HepG2 (cell line): ENCODE results near the gene SREBF1. TPM values are rescaled to one million over a fixed set of nuclear protein-coding genes. Genes with fewer than 3 reads are reported as not detected.

ENCODE experiments used
- ATAC-seq: fragments of 200-7000 bp; cut with Tn5 transposase; 3 replicates; pipeline ENCODE4 v1.9.1; 2020; ENCODE audit warnings: mild to moderate bottlenecking, moderate library complexity
- BruUV-seq: library from RNA; stranded (reverse); fragments of 400-500 nt; replicated peaks from 2 replicates; lab custom pipeline; 2021; lab: Mats Ljungman, UMichigan
- CTCF ChIA-PET: fragments of 300-600 bp; formaldehyde crosslinking; extraction: SDS; loops from one replicate; lab custom pipeline; 2021; ENCODE audit warnings: low total read pairs, inconsistent platforms, low intra/inter-chr PET ratio; lab: Yijun Ruan, JAX
- POLR2A ChIA-PET: fragments of 350-600 bp; sonication (Branson Sonifier 250); formaldehyde crosslinking; loops from one replicate; lab custom pipeline; 2020; ENCODE audit warnings: antibody characterized with exemption, inconsistent platforms; lab: Yijun Ruan, JAX
- DNase-seq: peaks from one replicate; pipeline ENCODE4 v3.0.0-alpha.2; 2015; ENCODE audit warnings: low spot score
- FAIRE-seq: peaks from 3 replicates; lab custom pipeline; 2011; peaks lifted over from hg19 to GRCh38; lab: Jason Lieb, UNC
- H2AFZ ChIP-seq: one replicate; pipeline ENCODE4 v1.6.1; 2011; ENCODE audit warnings: low read length, inconsistent platforms
- H3K27ac ChIP-seq: fragments of 300-600 bp; 3 replicates; pipeline ENCODE4 v1.8.0; 2011; ENCODE audit warnings: mixed run types, mild to moderate bottlenecking, mixed read lengths, low read length, inconsistent platforms; ENCODE audit not compliant: insufficient read depth; ENCODE audit errors: extremely low read length
- H3K27me3 ChIP-seq, 2 experiments: fragments of 200-600 bp in 1 of 2; 2 replicates in 1 of 2; 3 replicates in 1 of 2; pipeline versions ENCODE4 v1.6.0 to v1.8.0; 2011; ENCODE audit warnings: low read length in 2 of 2, mild to moderate bottlenecking in 2 of 2, moderate library complexity in 2 of 2, inconsistent platforms in 1 of 2; ENCODE audit not compliant: insufficient read depth in 2 of 2, control insufficient read depth in 1 of 2
- H3K36me3 ChIP-seq, 2 experiments: fragments of 200-600 bp in 1 of 2; replicated peaks in 1 of 2; 2 replicates in 1 of 2; 3 replicates in 1 of 2; pipeline versions ENCODE4 v1.5.1 to v1.8.0; 2011; ENCODE audit warnings: low read length in 2 of 2, inconsistent platforms in 1 of 2; ENCODE audit not compliant: insufficient read depth in 2 of 2, control insufficient read depth in 1 of 2
- H3K4me1 ChIP-seq: 2 replicates; pipeline ENCODE4 v1.5.1; 2012; ENCODE audit warnings: low read length, inconsistent platforms; ENCODE audit not compliant: insufficient read depth
- H3K4me2 ChIP-seq: 2 replicates; pipeline ENCODE4 v1.6.0; 2011; ENCODE audit warnings: low read depth, low read length, inconsistent platforms
- H3K4me3 ChIP-seq, 3 experiments: fragments of 200-600 bp in 1 of 3; sonication (generic), shearing (Covaris generic) in 1 of 3; replicated peaks in 1 of 3; 2 replicates each; pipeline ENCODE4 v1.5.1; 2011 to 2016; ENCODE audit warnings: low read length in 3 of 3, inconsistent platforms in 2 of 3, low read depth in 2 of 3, mild to moderate bottlenecking in 2 of 3, control low read depth in 1 of 3, mixed read lengths in 1 of 3; ENCODE audit not compliant: insufficient read depth in 1 of 3
- H3K79me2 ChIP-seq: one replicate; pipeline ENCODE4 v1.6.1; 2011; ENCODE audit warnings: low read length, inconsistent platforms; ENCODE audit not compliant: insufficient read depth
- H3K9ac ChIP-seq: 2 replicates; pipeline ENCODE4 v1.6.0; 2011; ENCODE audit warnings: mild to moderate bottlenecking, low read depth, low read length, inconsistent platforms; ENCODE audit not compliant: insufficient read depth
- H3K9me3 ChIP-seq: 2 replicates; pipeline ENCODE4 v1.5.1; 2012; ENCODE audit warnings: mild to moderate bottlenecking, low read length
- H4K20me1 ChIP-seq: 2 replicates; pipeline ENCODE4 v1.6.0; 2011; ENCODE audit warnings: inconsistent platforms, mild to moderate bottlenecking, low read length, moderate library complexity; ENCODE audit not compliant: insufficient read depth
- AGO2 ChIP-seq: fragments of 200-400 bp; formaldehyde crosslinking; optimal IDR thresholded peaks from 2 replicates; pipeline ENCODE3; 2017; ENCODE audit warnings: mild to moderate bottlenecking, low read depth, low read length, moderate library complexity
- ARID2 ChIP-seq: sonication (generic); formaldehyde crosslinking; IDR thresholded peaks from 2 replicates; pipeline ENCODE4 v1.8.1; 2022; ENCODE audit warnings: mild to moderate bottlenecking, missing genetic modification reagents, borderline replicate concordance
- BORCS8-MEF2B ChIP-seq: sonication (generic); formaldehyde crosslinking; IDR thresholded peaks from 2 replicates; pipeline ENCODE4 v1.8.0; 2022; ENCODE audit warnings: mild to moderate bottlenecking, missing genetic modification reagents
- HNF4A ChIP-seq: sonication (generic); formaldehyde crosslinking; IDR thresholded peaks from 2 replicates; pipeline ENCODE4 v1.4.0; 2020; ENCODE audit warnings: missing genetic modification reagents
- IRF2 ChIP-seq: IDR thresholded peaks from 2 replicates; pipeline ENCODE4 v1.6.1; 2018; ENCODE audit warnings: missing genetic modification reagents, missing compliant biosample characterization
- NFKBIZ ChIP-seq: IDR thresholded peaks from 2 replicates; pipeline ENCODE4 v1.6.1; 2018; ENCODE audit warnings: missing genetic modification reagents, missing compliant biosample characterization
- PTBP1 ChIP-seq: fragments of 200-400 bp; formaldehyde crosslinking; IDR thresholded peaks from 2 replicates; pipeline ENCODE4 v1.6.1; 2018; ENCODE audit warnings: low read length, low read depth; ENCODE audit not compliant: poor library complexity, severe bottlenecking
- RAD51 ChIP-seq: fragments of 450-650 bp; IDR thresholded peaks from 2 replicates; pipeline ENCODE4 v1.6.1; 2016; ENCODE audit warnings: borderline replicate concordance
- SOX5 ChIP-seq: IDR thresholded peaks from 2 replicates; pipeline ENCODE4 v1.6.1; 2016; ENCODE audit warnings: borderline replicate concordance
- SUZ12 ChIP-seq: fragments of 150-350 bp; IDR thresholded peaks from 2 replicates; pipeline ENCODE4 v1.6.1; 2014; ENCODE audit warnings: low read depth, low read length
- ZFX ChIP-seq: sonication (generic); formaldehyde crosslinking; IDR thresholded peaks from 2 replicates; pipeline ENCODE4 v1.4.0; 2020; ENCODE audit warnings: mild to moderate bottlenecking, low read depth, missing genetic modification reagents, moderate library complexity
- ZNF34 ChIP-seq: sonication (generic); formaldehyde crosslinking; IDR thresholded peaks from 2 replicates; pipeline ENCODE4 v1.4.0; 2020; ENCODE audit warnings: mild to moderate bottlenecking, missing genetic modification reagents, borderline replicate concordance
- ZNF550 ChIP-seq: sonication (generic); formaldehyde crosslinking; IDR thresholded peaks from 2 replicates; pipeline ENCODE4 v1.4.0; 2020; ENCODE audit warnings: mild to moderate bottlenecking, missing genetic modification reagents, borderline replicate concordance
- ZNF558 ChIP-seq: sonication (generic); formaldehyde crosslinking; IDR thresholded peaks from 2 replicates; pipeline ENCODE4 v1.9.0; 2022; ENCODE audit warnings: mild to moderate bottlenecking, missing genetic modification reagents, borderline replicate concordance
- WGBS: methylation state at CpG from one replicate; pipeline ENCODE4 v1.1.6; 2017; ENCODE audit warnings: low lambda C conversion rate; 5-methylcytosine and 5-hydroxymethylcytosine counted together
- in situ Hi-C: cut with HindIII; loops from 2 replicates; pipeline ENCODE4 v1.10.0; 2017; ENCODE audit warnings: low pct_unique_long_range_greater_than_20kb; ENCODE audit not compliant: extremely low pct_ligation_motif_present
- intact Hi-C: fragments of 100-400 bp; cut with micrococcal nuclease; formaldehyde crosslinking; loops from one replicate; pipeline ENCODE4 v1.10.0; 2022; ENCODE audit not compliant: unreplicated experiment
- polyA plus RNA-seq, 8 experiments: library from polyadenylated mRNA; depleted of rRNA in 3 of 8; stranded (reverse) in 7 of 8; unstranded in 1 of 8; fragments of >200 nt; fragmentation: Illumina TruSeq in 4 of 8; extraction: Trizol in 4 of 8; gene quantifications; 2 replicates each; pipeline versions ENCODE4 v1.2.1 to v1.2.3, GENCODE V29; 2011 to 2016; ENCODE audit warnings: low read depth in 4 of 8, missing spikeins in 1 of 8, mixed read lengths in 1 of 8; ENCODE audit not compliant: insufficient read depth in 1 of 8
- total RNA-seq, 5 experiments: library from RNA; depleted of rRNA; stranded (reverse); fragments of >200 nt; fragmentation: Illumina TruSeq; extraction: Trizol; gene quantifications; 2 replicates each; pipeline ENCODE4 v1.2.3, GENCODE V29; 2016; ENCODE audit warnings: low read depth in 1 of 5
- TF ChIP-seq, protein P1 (sequence below): sonication (generic); formaldehyde crosslinking; IDR thresholded peaks from 2 replicates; pipeline ENCODE4 v1.4.0; 2020; ENCODE audit warnings: missing genetic modification reagents
- TF ChIP-seq, protein P2 (sequence below): sonication (generic); formaldehyde crosslinking; IDR thresholded peaks from 2 replicates; pipeline ENCODE4 v1.5.0; 2020; ENCODE audit warnings: mild to moderate bottlenecking, missing genetic modification reagents, borderline replicate concordance

Gene SREBF1
- total and polyA plus RNA-seq, 2 of the 13 experiments (the other 11 are each of a cell fraction or from before 2014, with no cell fraction given): 34.3 to 38.0 TPM

DNA sequence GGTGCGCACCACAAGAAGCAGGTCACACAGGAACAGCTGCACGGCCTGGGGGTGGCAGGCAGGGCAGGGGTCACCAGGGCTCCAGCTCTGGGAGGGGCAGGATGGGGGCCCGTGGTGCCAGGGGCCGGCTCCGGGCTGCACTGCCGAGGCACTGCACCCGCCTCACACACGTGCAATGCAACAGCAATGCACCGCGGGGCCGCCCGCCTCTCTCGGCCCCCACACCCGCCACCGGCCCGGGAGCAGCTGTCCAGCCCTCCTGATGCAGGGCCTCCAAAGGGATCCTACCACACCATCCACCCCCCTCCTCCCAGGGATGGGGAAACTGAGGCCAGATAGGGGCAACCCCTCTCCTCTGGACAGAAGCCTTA, 23.1 kb downstream of the SREBF1 start:
- DNase-seq: no peak
- Histone ChIP-seq H2AFZ (no peak overlapping the region), H3K4me3 (no peak overlapping the region), H3K9me3 (no peaks in the 10 kb centered on the region), H3K36me3 (peaks cover 41 to 50% of the 10 kb centered on the region in 2 experiments), H3K9ac (no peak overlapping the region), H4K20me1 (peaks cover 14% of the 10 kb centered on the region; the same call in 1 of the 2 replicates), H3K79me2 (no peaks in the 10 kb centered on the region), H3K4me1 (peaks cover 32% of the 10 kb centered on the region), H3K27me3 (no peaks in the 10 kb centered on the region), H3K27ac (no peak overlapping the region), H3K4me2 (no peak overlapping the region)
- ATAC-seq: no peak
- in situ Hi-C loops: loop anchor here (5.0 kb wide), 1 partner anchor 49 kb away; no protein-coding TSS in a partner anchor
- ChIA-PET CTCF (interaction anchor here (3.6 kb wide), 1 partner anchor 46 kb away, joined by 53 read pairs; no protein-coding TSS in a partner anchor), POLR2A (interaction anchor here (1.5 kb wide), 1 partner anchor 24 kb away, joined by 5 read pairs; the partner anchor contains the start of gene SREBF1)
- BruUV-seq: no TSS peak
- intact Hi-C loops: no loop called here
- no CpG with 5 or more reads among the region's 16 CpGs for WGBS
- no peak for FAIRE-seq
- TF ChIP-seq BORCS8-MEF2B (CRISPR knock-in tag): no peak
- TF ChIP-seq NFKBIZ (CRISPR knock-in tag): no peak
- 0 out of 2 replicates have a peak, but pooled peaks have one; percentile 15 for TF ChIP-seq ZFX
- no peak for TF ChIP-seq SOX5 (CRISPR knock-in tag)
- TF ChIP-seq, protein P1, sequence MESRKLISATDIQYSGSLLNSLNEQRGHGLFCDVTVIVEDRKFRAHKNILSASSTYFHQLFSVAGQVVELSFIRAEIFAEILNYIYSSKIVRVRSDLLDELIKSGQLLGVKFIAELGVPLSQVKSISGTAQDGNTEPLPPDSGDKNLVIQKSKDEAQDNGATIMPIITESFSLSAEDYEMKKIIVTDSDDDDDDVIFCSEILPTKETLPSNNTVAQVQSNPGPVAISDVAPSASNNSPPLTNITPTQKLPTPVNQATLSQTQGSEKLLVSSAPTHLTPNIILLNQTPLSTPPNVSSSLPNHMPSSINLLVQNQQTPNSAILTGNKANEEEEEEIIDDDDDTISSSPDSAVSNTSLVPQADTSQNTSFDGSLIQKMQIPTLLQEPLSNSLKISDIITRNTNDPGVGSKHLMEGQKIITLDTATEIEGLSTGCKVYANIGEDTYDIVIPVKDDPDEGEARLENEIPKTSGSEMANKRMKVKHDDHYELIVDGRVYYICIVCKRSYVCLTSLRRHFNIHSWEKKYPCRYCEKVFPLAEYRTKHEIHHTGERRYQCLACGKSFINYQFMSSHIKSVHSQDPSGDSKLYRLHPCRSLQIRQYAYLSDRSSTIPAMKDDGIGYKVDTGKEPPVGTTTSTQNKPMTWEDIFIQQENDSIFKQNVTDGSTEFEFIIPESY (CRISPR knock-in tag): peak; percentile 59; the same call in 1 of the 2 replicates
- no peak for TF ChIP-seq ZNF34
- no peak for TF ChIP-seq ZNF558
- no peak for TF ChIP-seq IRF2
- TF ChIP-seq AGO2: peak; percentile 24
- TF ChIP-seq PTBP1: no peak
- TF ChIP-seq SUZ12: no peak
- TF ChIP-seq ARID2 (CRISPR knock-in tag): no peak
- no peak for TF ChIP-seq HNF4A (CRISPR knock-in tag)
- no peak for TF ChIP-seq ZNF550 (CRISPR knock-in tag)
- TF ChIP-seq, protein P2, sequence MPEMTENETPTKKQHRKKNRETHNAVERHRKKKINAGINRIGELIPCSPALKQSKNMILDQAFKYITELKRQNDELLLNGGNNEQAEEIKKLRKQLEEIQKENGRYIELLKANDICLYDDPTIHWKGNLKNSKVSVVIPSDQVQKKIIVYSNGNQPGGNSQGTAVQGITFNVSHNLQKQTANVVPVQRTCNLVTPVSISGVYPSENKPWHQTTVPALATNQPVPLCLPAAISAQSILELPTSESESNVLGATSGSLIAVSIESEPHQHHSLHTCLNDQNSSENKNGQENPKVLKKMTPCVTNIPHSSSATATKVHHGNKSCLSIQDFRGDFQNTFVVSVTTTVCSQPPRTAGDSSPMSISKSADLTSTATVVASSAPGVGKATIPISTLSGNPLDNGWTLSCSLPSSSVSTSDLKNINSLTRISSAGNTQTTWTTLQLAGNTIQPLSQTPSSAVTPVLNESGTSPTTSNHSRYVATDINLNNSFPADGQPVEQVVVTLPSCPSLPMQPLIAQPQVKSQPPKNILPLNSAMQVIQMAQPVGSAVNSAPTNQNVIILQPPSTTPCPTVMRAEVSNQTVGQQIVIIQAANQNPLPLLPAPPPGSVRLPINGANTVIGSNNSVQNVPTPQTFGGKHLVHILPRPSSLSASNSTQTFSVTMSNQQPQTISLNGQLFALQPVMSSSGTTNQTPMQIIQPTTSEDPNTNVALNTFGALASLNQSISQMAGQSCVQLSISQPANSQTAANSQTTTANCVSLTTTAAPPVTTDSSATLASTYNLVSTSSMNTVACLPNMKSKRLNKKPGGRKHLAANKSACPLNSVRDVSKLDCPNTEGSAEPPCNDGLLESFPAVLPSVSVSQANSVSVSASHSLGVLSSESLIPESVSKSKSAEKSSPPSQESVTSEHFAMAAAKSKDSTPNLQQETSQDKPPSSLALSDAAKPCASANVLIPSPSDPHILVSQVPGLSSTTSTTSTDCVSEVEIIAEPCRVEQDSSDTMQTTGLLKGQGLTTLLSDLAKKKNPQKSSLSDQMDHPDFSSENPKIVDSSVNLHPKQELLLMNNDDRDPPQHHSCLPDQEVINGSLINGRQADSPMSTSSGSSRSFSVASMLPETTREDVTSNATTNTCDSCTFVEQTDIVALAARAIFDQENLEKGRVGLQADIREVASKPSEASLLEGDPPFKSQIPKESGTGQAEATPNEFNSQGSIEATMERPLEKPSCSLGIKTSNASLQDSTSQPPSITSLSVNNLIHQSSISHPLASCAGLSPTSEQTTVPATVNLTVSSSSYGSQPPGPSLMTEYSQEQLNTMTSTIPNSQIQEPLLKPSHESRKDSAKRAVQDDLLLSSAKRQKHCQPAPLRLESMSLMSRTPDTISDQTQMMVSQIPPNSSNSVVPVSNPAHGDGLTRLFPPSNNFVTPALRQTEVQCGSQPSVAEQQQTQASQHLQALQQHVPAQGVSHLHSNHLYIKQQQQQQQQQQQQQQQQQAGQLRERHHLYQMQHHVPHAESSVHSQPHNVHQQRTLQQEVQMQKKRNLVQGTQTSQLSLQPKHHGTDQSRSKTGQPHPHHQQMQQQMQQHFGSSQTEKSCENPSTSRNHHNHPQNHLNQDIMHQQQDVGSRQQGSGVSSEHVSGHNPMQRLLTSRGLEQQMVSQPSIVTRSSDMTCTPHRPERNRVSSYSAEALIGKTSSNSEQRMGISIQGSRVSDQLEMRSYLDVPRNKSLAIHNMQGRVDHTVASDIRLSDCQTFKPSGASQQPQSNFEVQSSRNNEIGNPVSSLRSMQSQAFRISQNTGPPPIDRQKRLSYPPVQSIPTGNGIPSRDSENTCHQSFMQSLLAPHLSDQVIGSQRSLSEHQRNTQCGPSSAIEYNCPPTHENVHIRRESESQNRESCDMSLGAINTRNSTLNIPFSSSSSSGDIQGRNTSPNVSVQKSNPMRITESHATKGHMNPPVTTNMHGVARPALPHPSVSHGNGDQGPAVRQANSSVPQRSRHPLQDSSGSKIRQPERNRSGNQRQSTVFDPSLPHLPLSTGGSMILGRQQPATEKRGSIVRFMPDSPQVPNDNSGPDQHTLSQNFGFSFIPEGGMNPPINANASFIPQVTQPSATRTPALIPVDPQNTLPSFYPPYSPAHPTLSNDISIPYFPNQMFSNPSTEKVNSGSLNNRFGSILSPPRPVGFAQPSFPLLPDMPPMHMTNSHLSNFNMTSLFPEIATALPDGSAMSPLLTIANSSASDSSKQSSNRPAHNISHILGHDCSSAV (CRISPR knock-in tag): no peak
- no peak for TF ChIP-seq RAD51
